AG09309 (cell line): Measurements from ENCODE around the gene MMP1.

ENCODE experiments used
- DNase-seq: peaks from one replicate; pipeline ENCODE4 v3.0.0-alpha.2; 2010; ENCODE audit warnings: low read depth
- H3K4me3 ChIP-seq: 2 replicates; pipeline ENCODE4 v1.5.1; 2011; ENCODE audit warnings: mild to moderate bottlenecking, low read depth, low read length, moderate library complexity; ENCODE audit not compliant: control insufficient read depth
- TF ChIP-seq, protein P1 (sequence below): IDR thresholded peaks from 2 replicates; pipeline ENCODE4 v1.5.1; 2011; ENCODE audit warnings: mild to moderate bottlenecking, low read depth, low read length, inconsistent platforms; ENCODE audit not compliant: insufficient read depth, control insufficient read depth; ENCODE audit errors: missing control alignments

The MMP1 gene

DNA sequence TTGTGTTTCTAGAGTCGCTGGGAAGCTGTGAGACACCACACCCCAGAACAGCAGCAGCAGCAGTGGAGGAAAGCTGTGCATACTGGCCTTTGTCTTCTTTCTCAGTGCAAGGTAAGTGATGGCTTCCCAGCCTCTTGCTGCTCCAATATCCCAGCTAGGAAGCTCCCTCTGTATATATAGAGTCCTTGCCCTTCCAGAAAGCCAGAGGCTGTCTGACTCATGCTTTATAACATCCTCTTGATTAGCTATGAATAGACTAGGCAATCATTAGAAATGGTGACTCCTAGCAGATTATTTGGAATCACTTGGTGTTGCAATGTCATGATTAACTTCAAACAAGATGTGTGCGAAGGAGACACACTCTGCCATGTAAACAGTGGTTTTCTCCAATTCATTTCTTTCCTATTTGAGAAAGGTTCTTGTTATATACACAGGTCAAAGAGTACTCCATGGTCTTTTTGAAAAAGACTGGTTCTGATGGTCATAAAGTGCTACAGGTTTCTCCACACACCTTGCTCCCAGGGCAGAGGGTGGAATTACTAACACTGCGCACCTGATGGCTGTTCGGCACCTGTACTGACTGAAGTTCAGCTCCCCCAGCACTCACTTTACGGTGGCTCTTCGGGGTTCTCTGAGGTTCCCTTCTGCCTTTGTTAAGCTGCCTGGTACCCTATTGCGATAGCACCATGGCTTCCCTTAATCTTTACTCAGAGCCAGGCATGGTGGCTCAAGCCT, at the start of gene MMP1:
TSS of gene MMP1 (minus strand) at position 149 of the 735 bp plus-strand sequence. CDS start at position 81, 68 bp downstream.
- DNase-seq = peak; percentile 46
- TF ChIP-seq, protein P1, sequence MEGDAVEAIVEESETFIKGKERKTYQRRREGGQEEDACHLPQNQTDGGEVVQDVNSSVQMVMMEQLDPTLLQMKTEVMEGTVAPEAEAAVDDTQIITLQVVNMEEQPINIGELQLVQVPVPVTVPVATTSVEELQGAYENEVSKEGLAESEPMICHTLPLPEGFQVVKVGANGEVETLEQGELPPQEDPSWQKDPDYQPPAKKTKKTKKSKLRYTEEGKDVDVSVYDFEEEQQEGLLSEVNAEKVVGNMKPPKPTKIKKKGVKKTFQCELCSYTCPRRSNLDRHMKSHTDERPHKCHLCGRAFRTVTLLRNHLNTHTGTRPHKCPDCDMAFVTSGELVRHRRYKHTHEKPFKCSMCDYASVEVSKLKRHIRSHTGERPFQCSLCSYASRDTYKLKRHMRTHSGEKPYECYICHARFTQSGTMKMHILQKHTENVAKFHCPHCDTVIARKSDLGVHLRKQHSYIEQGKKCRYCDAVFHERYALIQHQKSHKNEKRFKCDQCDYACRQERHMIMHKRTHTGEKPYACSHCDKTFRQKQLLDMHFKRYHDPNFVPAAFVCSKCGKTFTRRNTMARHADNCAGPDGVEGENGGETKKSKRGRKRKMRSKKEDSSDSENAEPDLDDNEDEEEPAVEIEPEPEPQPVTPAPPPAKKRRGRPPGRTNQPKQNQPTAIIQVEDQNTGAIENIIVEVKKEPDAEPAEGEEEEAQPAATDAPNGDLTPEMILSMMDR = no peak
- no peak within 1 kb of the TSS for H3K4me3 ChIP-seq

DNA sequence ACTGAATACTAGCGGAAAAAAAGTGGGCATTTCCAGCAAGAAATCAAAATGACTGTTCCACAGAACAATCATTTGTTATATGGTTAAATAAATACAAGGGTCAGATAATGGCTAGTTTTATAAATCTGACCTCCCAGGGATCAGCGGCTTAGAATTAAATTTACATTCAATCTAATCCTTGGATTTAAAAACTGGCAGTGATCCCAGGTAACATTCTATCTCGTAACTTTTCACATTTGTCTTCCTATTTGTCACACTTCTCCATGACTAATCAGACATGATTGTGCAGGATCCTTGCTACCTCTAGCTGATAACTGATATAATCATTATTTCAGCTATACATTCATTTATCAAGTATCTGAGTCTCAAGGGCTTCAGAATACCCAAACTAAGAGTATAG, 48.3 kb upstream of the MMP1 start:
- DNase-seq = no peak
- H3K4me3 ChIP-seq = no peak overlapping the region
- TF ChIP-seq, protein P1 = no peak

DNA sequence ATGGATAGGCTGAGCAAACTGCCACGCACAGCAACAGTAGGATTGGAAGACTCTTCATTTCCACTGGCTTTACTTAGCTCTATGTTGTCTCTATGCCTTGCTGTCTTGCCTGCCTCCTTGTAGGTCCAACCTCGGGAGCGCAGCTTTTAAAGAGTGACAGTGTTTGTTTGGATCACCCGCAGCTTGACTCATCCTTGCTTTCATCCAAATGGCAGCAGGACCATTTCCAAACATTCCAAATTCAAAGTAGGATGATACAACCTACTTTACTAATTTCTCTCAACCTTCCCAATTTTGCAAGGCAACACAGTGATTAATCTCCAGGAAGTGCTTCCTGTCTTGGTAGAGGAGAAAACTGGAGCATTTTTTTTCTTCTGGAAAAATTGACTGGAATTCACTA, 45.5 kb upstream of the MMP1 start, which contains the start of gene MMP3:
TSS of gene MMP3 (minus strand) at position 121 of the 400 bp plus-strand sequence. CDS start at position 58, 63 bp downstream.
- no peak for DNase-seq
- no peak within 1 kb of the TSS for H3K4me3 ChIP-seq

DNA sequence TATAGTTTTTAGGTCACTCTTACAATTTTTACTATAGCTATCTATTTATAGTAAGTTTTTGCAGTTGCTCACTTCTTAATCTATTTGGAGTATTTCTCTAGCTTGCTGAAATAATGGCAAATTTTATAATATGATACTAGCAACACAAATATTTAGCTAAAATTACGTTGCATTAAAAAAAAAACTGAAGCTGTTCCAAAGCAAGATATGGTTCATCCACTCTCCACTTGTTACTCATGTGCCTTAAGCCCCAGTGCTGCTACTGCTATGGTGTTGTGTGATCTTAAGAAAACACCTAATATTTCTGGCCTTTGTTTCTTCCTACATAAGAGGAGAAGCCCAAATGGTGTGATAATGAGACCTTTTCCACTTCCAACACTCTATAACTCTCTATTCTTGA, 45.0 kb upstream of the MMP1 start:
- no peak overlapping the region for H3K4me3 ChIP-seq
- TF ChIP-seq, protein P1 = no peak
- no peak for DNase-seq

More for the DNA sequence above, 45.5 kb upstream of the MMP1 start, which contains the start of gene MMP3:
- TF ChIP-seq, protein P1 = no peak

DNA sequence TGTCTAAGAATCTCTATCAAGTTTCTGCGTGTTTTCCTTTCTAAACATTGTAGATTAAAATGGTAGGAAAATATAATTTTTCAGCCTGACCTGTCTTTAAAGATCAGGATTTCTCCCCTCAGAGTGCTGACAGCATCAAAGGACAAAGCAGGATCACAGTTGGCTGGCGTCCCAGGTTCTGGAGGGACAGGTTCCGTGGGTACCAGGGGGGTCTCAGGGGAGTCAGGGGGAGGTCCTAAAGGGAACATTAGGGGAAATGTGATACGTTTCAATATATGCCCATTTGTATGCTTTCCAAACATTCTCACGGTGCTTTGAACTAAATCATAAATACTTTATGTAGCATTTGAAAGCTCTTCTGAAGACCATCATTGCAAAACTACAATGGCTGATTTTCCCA, 42.1 kb upstream of the MMP1 start:
- H3K4me3 ChIP-seq = no peak overlapping the region
- no peak for DNase-seq
- TF ChIP-seq, protein P1 = no peak

DNA sequence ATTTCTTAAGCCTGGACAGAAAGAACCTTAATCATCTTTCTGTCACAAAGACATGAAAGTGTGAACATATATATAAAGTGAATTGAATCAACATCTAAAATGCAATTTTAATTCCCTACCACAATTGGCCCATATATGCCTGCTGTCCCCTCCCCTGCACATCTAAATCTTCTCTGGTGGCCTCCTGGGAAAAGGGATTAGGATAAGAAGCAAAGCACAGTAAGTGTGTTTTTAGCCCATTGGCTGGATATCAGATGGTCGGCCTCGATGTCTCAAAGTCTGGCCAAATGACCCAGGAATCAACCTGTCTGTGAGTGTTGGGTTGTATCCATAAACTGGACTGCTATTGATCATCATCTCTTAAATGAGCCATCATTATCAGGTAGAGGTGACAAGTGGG, 39.7 kb upstream of the MMP1 start:
- no peak for DNase-seq
- TF ChIP-seq, protein P1 = no peak

More for the DNA sequence above, 39.7 kb upstream of the MMP1 start:
- H3K4me3 ChIP-seq = no peak overlapping the region
